Psoas muscle (tissue), 8 donors: Measurements from ENCODE around the gene SCN4B. TPM values are rescaled to one million over a fixed set of nuclear protein-coding genes. Genes with fewer than 3 reads are reported as not detected.

Source experiments
- ATAC-seq, 4 donors: fragments of 200-7000 bp; cut with Tn5 transposase; one replicate each; pipeline ENCODE4 v1.9.1; 2020; ENCODE audit warnings: moderate library complexity in 3 of 4, mild to moderate bottlenecking in 2 of 4
- DNase-seq, 2 donors: peaks; one replicate each; pipeline ENCODE4 v3.0.0-alpha.2; 2020
- H3K27ac ChIP-seq: fragments of 200-600 bp; one replicate; pipeline ENCODE4 v1.8.0; 2022
- H3K27me3 ChIP-seq, 3 donors: fragments of 200-600 bp in 1 of 3; one replicate each; pipeline versions ENCODE4 v1.6.1 to v1.8.0; 2013 to 2022; ENCODE audit warnings: low read length in 2 of 3, mild to moderate bottlenecking in 2 of 3, moderate library complexity in 1 of 3; ENCODE audit not compliant: insufficient read depth in 3 of 3
- H3K36me3 ChIP-seq, 2 donors: fragments of 200-600 bp in 1 of 2; one replicate each; pipeline versions ENCODE4 v1.6.1 to v1.8.0; 2013 to 2022; ENCODE audit warnings: low read depth in 1 of 2, mild to moderate bottlenecking in 1 of 2, moderate library complexity in 1 of 2; ENCODE audit not compliant: insufficient read depth in 1 of 2
- H3K4me1 ChIP-seq: fragments of 200-600 bp; one replicate; pipeline ENCODE4 v1.8.0; 2022
- H3K4me3 ChIP-seq: fragments of 200-600 bp; one replicate; pipeline ENCODE4 v1.8.0; 2022; ENCODE audit warnings: mild to moderate bottlenecking
- H3K9me3 ChIP-seq: fragments of 200-600 bp; one replicate; pipeline ENCODE4 v1.8.0; 2022
- CTCF ChIP-seq: fragments of 200-600 bp; IDR thresholded peaks from one replicate; pipeline ENCODE4 v1.8.0; 2022; ENCODE audit warnings: antibody characterized with exemption
- WGBS, 3 donors: extraction: QIAGEN DNeasy Blood & Tissue Kit; methylation state at CpG; one replicate each; pipeline versions ENCODE4 v1.1.6 to v1.1.7; 2013; 5-methylcytosine and 5-hydroxymethylcytosine counted together
- intact Hi-C, 2 donors: fragments of 100-400 bp; cut with DNase I; formaldehyde crosslinking; loops; one replicate each; pipeline versions ENCODE4 v1.11.0 to v1.14.2; 2022
- polyA plus RNA-seq, 3 donors: library from polyadenylated mRNA; stranded (reverse); fragments of 200-250 nt; gene quantifications; one replicate each; pipeline ENCODE4 v1.2.3, GENCODE V29; 2013
- total RNA-seq, 4 donors: library from RNA; stranded (reverse); fragmentation: NEBNext Ultra II Directional in 2 of 4; extraction: Animal tissue kit (Norgen Biotek cat#: 25700) in 2 of 4; gene quantifications; one replicate each; pipeline versions ENCODE4 v1.2.1 to v1.2.4, GENCODE V29; 2021 to 2023
- donor health status: healthy with polysubstance abuse.
- donor health status: DM: no; HTN: no; CAD: no; lungs with moderate emphysema.
- donor health status: Bipolar disorder and iron deficiency.
- donor health status: healthy.
- donor health status: DM: yes; HTN: yes; CAD: no.
- donor health status: DM: no; HTN: no; CAD: no.
- donor health status: DM: no; HTN: no; CAD: no.
- donor health status: DM: yes; HTN: yes; CAD: no.

The SCN4B gene
- total and polyA plus RNA-seq, 7 donors = 3.6 to 15.1 (median 6.3) TPM

DNA sequence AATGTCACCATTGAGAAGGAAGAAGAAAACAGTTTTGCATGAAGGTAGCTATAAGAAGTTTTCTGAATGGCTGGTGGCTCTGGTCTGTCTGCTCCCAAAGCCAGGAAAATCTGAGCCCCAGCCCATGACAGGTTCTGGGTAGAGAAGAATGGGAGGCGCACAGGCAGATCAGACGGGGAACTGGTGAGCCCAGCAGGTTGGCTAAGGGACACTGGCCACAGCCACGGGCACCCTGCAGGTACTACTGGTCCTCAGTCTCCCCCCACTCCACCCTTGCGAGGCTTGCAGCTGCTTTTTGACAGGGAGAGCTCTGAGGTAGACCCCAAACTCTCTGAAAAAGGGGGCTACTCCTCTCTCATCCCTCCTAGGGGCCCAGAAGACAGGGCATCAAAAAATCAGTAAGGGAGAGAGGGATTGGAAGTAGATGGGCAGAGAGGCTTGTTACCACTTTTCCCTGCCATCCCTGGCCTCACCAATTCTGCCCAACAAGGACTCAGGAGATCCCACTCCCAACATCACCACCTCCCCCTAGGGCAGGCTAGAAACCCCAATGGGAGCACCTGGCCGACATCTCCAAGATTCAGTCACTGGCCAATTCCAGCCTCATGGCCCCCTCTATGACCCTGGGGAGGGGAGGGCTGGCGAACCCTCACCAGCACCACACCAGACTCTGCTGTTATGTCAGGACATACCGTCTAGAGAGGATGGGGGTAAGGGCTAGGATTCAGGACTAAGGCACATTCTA is 17.4 kb downstream of the SCN4B start:
- intact Hi-C loops = no loop called here
- H3K4me1 ChIP-seq = no peaks in the 10 kb centered on the region
- no peak overlapping the region for H3K4me3 ChIP-seq
- 77 to 80% (median 79%) methylated on average over 7 of the region's 7 CpGs for WGBS, 3 donors
- H3K9me3 ChIP-seq = no peaks in the 10 kb centered on the region
- no peak overlapping the region for H3K27ac ChIP-seq
- no peak for TF ChIP-seq CTCF
- H3K27me3 ChIP-seq = peaks cover 0 to 1% (median 0%) of the 10 kb centered on the region in 3 donors
- DNase-seq = no peak
- ATAC-seq = no peak
- no peaks in the 10 kb centered on the region for H3K36me3 ChIP-seq

GRCh38 chr11:118133816-118134215 is 18.8 kb downstream of the SCN4B start:
- intact Hi-C loops = no loop called here

DNA sequence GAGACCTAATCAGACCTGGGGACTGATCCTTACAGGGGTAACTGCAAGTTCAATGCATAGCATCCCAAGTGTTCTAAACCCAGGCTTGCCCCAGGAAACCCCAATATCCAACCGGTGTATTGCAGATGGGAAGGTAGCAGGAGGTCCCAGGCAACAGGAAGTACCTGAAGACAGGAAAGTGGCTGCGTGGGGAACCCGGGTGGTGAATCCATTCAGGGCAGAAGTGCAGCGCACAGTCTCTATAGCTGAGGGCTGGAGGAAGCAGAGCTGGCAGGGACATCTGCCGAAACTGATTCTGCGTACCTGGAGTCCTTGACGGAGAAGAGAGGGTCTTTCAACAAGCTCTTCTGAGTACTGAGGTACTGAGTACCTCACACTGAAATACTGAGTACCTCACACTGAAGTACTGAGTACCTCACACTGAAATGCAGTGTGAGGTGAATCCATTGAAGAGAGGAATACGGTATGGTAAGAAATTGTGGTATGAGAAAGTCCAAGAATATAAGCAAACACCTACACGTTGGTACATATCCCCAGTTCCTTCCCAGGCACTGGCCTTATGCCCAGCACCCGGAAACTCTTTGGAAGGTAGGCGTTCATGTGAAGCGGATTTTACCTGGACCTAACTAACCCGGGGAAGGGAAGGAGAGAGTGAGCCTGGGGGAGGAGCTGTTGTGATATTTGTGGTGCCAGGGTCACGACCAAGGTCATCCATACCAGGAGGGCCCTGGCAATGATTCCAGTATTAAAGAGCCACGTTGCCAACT is 20.1 kb downstream of the SCN4B start:
- intact Hi-C loops = no loop called here
- ATAC-seq = no peak
- H3K4me3 ChIP-seq = no peak overlapping the region

More at GRCh38 chr11:118133816-118134215, 18.8 kb downstream of the SCN4B start:
- no peak for DNase-seq
- WGBS, 3 donors = 80 to 82% (median 81%) methylated on average over 10 of the region's 10 CpGs
- Histone ChIP-seq H3K9me3 (no peaks in the 10 kb centered on the region), H3K36me3 (no peaks in the 10 kb centered on the region), H3K27me3 (peaks cover 0 to 1% (median 0%) of the 10 kb centered on the region in 3 donors), H3K4me1 (no peaks in the 10 kb centered on the region), H3K27ac (no peak overlapping the region), H3K4me3 (no peak overlapping the region)
- ATAC-seq = no peak
- no peak for TF ChIP-seq CTCF

GRCh38 chr11:118129471-118130172 is 23.0 kb downstream of the SCN4B start:
- no peak for TF ChIP-seq CTCF
- intact Hi-C loops = no loop called here
- WGBS, 3 donors = 56 to 65% (median 59%) methylated on average over 6 of the region's 6 CpGs

More for the DNA sequence above, 20.1 kb downstream of the SCN4B start:
- 81 to 87% (median 84%) methylated on average over 15 of the region's 15 CpGs for WGBS, 3 donors
- H3K4me1 ChIP-seq = no peaks in the 10 kb centered on the region
- H3K27me3 ChIP-seq = peaks cover 0 to 1% (median 0%) of the 10 kb centered on the region in 3 donors
- DNase-seq = no peak
- no peak overlapping the region for H3K27ac ChIP-seq
- H3K9me3 ChIP-seq = no peaks in the 10 kb centered on the region
- TF ChIP-seq CTCF = no peak
- H3K36me3 ChIP-seq = no peaks in the 10 kb centered on the region

More at GRCh38 chr11:118129471-118130172, 23.0 kb downstream of the SCN4B start:
- ATAC-seq (no peak), DNase-seq (no peak)
- no peaks in the 10 kb centered on the region for H3K27me3 ChIP-seq
- H3K4me3 ChIP-seq = no peak overlapping the region
- H3K27ac ChIP-seq = no peak overlapping the region
- no peaks in the 10 kb centered on the region for H3K9me3 ChIP-seq
- H3K36me3 ChIP-seq = no peaks in the 10 kb centered on the region
- no peaks in the 10 kb centered on the region for H3K4me1 ChIP-seq
